Stimulated activated CD4-positive, alpha-beta T cell treated with anti-CD3 and anti-CD28 coated beads, TNF-alpha, amount 100 ng/mL, for 48 hours (primary cell): ENCODE data around the gene KRTAP1-4.
"Not testable (repeated sequence)": the region's sequence is repeated elsewhere in the genome, so short reads cannot be mapped to it uniquely, and the experiment has no call there.

ENCODE experiments used
- DNase-seq, 3 donors: peaks; one replicate each; pipeline ENCODE4 v3.0.0-alpha.2; 2020; ENCODE audit warnings: low read depth in 3 of 3

KRTAP1-4 gene, protein sequence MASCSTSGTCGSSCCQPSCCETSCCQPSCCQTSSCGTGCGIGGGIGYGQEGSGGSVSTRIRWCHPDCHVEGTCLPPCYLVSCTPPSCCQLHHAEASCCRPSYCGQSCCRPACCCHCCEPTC

DNA sequence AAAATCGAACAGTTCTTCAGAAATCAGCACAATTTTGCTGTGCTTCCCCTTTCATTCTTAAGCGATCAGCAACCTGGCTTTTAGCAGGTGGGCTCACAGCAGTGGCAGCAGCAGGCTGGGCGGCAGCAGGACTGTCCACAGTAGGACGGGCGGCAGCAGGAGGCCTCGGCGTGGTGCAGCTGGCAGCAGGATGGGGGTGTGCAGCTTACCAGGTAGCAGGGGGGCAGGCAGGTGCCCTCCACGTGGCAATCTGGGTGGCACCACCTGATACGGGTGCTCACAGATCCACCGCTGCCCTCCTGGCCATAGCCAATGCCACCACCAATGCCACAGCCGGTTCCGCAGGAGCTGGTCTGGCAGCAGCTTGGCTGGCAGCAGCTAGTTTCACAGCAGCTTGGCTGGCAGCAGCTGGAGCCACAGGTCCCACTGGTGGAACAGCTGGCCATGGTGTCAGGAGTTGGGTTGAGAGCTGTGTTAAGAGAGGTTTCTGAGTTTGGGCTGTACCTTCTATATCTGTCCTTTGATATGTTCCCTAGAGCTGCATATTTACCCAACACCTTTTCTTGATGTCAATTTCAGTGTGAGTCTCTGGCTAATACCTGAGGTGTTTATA, at the start of gene KRTAP1-4:
KRTAP1-4 (minus strand) TSS at position 563 of the 613 bp plus-strand sequence; CDS start at position 446, 117 bp downstream.
- no peak for DNase-seq

DNA sequence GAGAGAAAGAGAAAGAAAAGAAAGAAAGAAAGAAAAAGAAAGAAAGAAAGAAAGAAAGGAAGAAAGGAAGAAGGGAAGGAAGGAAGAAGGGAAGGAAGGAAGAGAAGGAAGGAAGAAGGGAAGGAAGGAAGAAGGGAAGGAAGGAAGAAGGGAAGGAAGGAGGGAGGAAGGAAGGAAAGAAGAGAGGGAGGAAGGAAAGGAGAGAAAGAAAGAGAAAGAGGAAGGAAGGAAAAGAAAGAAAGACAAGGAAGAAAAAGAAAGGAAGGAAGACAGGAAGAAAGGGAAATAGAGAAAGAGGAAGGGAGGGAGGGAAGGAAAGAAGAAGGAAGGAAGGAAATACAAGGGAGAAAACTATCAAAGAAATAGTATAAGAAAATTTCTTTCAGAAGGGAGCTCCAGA, 46.8 kb upstream of the KRTAP1-4 start:
- no peak for DNase-seq

DNA sequence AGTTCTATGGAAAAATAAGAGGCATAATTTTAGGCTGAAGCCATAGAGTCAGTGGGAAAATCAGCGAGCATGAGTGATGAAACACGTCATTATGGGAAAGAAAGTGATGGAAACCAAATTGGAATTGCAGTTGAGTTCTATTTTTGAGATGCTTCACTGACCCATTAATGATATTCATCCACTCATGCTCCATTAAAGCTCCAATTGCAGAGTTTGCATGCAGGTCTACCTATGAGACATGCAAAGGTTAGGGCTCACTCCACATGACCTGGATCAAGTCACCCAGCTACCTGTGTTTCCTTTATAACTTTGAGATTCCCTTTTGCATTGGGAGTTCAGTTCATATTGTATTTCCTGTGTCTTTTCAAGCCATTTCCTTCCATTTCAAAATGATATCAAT, 43.7 kb upstream of the KRTAP1-4 start:
- DNase-seq, result no peak

DNA sequence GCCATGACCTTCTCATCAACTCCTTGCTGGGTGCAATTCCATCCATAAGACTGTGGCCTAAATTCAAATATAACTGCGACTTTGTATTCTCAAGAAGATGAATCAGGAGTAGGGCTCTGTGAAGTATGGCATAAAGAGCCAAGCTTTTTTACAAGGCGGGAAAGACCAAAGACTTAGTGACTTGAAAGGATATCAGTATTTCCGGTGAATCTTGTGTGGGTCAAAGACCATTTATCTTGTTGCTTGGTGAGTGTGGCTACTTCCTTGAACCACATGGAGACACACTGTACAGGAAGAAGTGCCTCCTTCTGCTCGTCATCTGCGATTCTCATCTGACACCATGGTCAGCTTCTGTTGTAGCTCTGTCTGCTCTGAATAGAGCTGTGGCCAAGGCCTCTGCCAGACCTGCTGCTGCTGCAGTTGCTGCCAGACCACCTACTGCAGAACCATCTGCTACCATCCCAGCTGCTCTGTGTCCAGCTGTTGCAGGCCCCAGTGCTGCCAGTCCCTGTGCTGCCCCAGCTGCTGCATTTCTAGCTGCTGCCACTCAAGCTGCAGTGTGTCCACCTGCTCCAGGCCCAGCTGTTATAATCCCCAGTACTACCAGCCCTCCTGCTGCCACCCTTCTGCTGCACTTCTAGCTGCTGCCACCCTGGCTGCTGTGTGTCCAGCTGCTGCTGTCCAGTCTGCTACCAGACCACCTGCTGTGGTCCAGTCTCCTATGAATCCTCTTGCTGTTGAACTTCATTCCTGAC, 41.8 kb upstream of the KRTAP1-4 start:
- no peak for DNase-seq

DNA sequence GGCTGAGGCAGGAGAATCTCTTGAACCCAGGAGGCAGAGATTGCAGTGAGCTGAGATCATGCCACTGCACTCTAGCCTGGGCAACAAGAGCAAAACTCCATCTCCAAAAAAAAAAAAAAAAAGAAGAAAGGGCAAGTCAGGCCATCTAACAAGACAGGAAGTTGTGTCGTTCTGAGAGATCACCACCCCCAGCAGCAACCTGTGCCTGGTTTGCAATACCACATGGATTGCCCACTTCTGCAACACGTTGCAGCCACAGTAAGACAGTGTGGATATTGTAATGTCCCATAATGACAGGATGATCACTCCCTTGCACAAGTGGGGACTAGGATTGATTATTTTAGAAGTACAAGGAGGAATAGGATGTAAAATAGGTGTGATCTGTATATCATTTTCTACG, 39.0 kb upstream of the KRTAP1-4 start:
- no peak for DNase-seq

DNA sequence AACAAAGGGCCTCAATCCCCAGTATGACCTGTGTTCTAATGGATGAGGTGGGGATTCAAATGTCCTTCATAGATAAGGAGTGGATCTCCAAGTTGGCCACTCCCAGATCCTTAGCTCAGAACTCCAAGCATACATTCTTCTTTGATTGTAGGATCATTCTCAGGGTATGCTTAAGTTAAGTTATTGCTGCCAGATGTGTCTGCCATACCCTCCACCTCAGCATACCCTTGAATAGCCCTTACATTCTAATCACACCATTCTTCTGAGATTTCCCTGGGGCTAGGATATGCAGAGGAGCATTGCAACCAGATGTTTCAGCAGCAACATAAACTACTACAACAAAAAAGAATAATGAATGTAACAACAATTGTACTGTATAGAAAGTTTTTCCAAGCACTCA, 37.3 kb upstream of the KRTAP1-4 start:
- DNase-seq, result no peak

DNA sequence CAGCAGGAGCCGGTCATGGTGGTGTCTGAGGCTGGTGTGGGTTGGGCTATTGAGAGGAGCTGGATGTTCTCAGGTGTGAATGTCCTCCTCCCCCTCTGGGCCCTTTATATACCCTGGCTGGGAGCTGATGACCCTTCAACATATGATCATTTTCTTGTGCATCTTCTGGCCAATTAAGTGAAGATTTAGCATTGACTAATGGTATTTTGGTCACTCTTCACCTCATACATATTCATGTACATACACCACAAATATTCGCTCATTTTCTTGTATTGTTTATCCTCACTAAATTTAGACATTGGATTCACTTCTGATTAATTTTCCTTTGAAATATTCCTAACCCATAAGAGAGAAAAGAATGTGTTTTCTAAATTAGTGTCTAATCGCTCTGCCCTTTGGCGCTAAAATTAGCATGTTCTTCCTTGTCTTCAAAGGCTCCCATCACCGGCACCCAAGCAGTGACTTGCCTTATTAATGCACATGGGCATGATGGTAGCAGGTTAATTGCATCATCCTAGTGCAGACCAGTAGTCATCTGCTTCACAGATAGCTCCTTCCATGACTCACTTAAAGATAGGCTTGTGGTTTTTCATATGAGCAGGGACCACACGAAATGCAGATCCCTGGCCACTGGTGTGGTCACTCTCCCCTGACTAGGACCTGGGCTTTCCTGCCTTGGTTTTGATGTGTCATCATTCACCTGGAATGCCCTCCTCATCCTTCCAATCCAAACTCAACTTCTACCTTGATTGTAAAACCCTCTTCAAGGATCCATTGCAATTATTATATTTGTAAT, 36.0 kb upstream of the KRTAP1-4 start, which contains the start of gene KRTAP2-4:
KRTAP2-4 (minus strand) TSS at position 51 of the 796 bp plus-strand sequence; CDS start at position 17, 34 bp downstream.
- no peak for DNase-seq

DNA sequence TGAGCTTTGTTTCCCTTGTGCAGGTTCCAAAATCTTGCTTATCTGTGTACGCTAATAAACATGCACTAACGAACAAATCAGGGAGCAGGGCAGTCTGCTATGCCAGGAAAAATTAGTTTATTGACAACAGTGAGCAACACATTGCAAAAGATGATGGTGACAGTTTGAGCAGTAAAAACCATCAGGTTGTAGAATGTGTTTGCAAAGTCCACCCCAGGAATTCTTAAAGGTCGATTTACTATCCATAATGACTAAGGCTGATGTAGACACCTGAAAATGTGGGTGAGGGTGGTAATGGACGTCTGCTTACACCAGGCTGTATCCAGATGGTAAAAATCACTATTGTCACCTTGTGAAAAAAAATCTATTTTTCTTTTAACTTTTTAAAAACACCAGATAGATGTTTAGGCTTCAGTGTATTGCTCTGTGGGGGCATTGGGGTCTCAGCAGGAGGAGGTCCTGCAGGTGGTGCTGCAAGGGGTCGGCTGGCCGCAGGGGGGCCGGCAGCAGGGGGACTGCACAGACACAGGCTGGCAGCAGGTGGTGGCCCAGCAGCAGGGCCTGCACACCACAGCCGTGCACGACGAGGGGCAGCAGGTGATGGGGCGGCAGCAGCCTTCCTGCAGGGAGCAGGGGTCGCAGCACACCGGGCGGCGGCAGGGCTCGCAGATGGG, 35.2 kb upstream of the KRTAP1-4 start:
- DNase-seq, result not testable (repeated sequence)

DNA sequence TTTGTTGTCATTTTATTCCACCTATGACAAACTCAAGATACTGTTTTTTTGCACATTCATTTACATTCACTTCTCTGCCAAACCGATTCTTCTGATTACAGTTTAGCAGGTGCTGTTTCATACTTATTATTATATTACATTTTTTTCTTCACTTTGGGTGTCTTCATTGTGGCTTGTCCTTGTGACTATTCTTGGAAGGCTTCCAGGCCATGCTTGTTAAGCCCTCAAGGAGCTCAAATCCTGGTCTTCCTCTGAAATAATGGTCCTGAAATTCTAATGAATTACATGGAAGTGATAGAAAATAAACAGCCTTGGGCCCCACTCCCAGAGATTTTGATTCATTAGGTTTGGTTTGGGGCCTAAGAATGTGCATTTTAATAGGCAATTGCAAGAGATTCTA, 34.3 kb upstream of the KRTAP1-4 start:
- DNase-seq, result no peak

DNA sequence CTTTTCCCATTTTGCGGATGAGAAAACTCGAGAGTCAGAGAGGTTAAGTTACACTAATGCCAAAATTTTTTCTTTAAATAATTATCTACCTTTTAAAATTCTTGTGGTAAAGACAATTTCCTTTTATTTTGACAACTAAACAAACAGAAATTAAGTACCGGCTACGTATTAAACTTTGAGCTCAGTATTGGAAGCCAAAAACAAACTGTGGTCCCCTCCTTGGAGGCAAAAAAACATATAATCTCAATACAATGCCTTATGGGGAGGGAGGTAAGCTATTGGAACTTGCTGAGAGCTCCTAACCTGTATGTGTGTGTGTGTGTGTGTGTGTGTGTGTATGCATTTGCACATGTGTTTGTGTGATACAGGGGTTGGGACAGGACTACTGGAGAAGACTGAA, 33.5 kb upstream of the KRTAP1-4 start:
- DNase-seq, result no peak

DNA sequence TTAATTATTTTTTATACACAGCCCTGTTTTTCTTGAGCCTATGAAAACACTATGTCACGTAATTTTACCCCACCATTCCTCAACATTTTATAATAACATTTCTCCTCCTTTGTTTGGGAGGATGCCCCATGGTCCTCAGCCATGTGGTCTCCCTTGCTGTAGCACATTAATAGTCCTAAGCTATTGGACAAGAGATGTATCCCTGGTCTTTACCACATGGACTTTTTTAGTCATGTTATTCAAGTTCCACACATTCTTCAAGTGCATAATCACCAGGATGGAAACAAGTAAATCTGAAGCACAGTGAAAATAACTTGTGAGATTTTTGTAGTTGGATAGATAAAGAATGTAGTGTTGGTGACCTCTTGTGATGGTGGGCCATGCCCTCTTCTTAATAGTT, 32.0 kb upstream of the KRTAP1-4 start:
- DNase-seq, result no peak

DNA sequence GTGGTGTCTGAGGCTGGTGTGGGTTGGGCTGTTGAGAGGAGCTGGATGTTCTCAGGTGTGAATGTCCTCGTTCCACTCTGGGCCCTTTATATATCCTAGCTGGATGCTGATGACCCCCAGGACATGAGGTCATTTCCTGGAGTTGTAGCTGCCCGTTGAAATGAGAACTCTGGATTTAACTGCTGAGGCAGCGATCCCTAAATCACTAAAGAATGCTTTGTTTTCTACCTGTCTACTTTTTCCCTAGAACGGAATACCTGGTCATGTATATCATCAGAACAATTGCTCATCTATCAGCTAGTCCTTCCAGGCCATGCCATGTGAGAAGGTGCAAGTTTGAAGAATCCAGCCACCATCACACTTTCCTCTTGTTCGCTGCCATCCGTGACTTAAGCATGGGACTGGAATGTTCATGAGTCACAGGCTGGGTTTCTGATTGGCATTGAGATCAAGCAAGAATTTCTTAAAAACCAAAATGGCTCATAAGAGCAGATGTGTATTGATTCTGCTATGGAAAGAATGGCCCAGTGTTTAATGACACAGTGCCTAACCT, 30.1 kb upstream of the KRTAP1-4 start, which contains the start of gene KRTAP2-3:
KRTAP2-3 (minus strand) TSS at position 63 of the 553 bp plus-strand sequence. CDS start 64 bp downstream, outside the sequence.
- DNase-seq, result no peak

DNA sequence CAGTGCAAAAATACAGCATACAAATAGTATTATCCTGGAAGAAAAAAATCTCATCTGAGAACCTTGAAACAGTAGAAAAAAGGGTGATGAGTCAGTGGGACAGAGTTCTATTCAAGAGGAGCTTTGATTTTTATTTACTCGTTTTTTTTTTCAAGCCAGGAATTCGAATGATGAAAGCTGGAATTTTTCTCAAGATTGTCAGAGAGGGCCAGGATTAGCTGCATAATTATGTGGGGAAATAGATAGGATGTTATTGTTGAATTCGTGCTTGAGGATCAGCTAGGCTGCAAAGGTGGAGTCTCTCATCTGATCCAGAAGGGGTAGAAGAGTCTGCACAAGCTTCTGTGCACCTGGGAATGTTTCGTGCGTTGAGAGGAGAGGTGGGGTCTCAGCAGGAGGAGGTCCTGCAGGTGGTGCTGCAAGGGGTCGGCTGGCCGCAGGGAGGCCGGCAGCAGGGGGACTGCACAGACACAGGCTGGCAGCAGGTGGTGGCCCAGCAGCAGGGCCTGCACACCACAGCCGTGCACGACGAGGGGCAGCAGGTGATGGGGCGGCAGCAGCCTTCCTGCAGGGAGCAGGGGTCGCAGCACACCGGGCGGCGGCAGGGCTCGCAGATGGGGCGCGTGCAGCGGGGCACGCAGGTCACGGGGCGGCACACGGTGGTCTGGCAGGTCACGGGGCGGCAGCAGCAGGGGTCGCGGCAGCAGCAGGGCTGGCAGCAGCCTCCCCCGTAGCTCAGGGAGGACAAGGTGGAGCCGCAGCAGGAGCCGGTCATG, 29.5 kb upstream of the KRTAP1-4 start:
- not testable (repeated sequence) for DNase-seq

DNA sequence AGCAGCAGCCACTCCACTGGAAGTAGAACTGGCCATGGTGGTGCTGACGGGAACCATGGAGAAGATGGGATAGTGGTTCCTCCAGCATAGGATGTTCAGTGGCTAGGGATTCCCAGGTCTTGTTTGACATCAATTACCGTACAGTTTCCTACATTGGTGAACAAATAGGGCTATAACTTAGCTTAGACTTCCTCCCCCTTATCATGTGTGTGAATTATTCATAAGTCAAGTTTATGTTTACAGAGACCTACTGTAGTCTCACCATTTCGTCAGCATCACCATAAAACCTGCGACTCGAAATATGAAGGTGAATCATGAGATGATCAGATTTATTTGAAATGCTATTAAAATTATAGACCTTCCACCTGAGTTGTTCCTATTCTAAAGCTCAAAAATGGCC, 28.7 kb upstream of the KRTAP1-4 start:
- no peak for DNase-seq

DNA sequence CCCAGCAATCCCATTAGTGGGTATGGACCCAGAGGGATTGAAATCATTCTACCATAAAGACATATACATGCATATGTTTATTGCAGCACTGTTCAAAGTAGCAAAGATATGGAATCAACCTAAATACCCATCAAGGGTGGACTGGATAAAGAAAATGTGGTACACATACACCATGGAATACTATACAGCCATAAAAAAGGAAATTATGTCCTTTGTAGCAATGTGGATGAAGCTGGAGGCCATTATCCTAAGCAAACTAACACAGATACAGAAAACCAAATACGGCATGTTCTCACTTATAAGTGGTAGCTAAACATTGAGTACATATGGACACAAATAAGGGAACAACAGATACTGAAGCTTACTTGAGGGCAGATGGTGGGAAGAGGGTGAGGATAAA, 27.6 kb upstream of the KRTAP1-4 start:
- no peak for DNase-seq

DNA sequence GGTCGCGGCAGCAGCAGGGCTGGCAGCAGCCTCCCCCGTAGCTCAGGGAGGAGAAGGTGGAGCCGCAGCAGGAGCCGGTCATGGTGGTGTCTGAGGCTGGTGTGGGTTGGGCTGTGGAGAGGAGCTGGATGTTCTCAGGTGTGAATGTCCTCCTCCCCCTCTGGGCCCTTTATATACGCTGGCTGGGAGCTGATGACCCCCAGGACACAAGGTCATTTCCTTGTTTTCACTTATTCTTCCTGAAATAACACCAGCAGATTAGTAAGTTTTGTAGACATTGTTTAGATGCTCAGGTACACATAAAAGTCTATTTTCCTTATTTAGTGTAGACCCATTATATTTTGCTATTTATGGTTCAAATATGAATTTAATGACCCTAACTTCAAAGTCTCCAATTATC, 25.1 kb upstream of the KRTAP1-4 start, which contains the start of gene KRTAP2-2:
KRTAP2-2 (minus strand) TSS at position 101 of the 400 bp plus-strand sequence; CDS start at position 82, 19 bp downstream.
- DNase-seq, result not testable (repeated sequence)

DNA sequence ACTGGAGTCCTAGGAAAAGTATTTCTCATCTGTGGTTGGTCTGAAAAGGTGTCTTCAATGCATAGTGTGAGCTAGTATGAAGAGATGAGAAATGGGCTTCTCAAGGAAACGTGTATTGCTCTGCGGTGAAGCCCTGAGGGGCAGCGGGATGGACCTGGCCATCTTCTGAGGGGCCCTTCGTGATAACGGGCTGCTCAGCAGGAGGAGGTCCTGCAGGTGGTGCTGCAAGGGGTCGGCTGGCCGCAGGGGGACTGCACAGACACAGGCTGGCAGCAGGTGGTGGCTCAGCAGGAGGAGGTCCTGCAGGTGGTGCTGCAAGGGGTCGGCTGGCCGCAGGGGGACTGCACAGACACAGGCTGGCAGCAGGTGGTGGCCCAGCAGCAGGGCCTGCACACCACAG, 24.6 kb upstream of the KRTAP1-4 start:
- not testable (repeated sequence) for DNase-seq

DNA sequence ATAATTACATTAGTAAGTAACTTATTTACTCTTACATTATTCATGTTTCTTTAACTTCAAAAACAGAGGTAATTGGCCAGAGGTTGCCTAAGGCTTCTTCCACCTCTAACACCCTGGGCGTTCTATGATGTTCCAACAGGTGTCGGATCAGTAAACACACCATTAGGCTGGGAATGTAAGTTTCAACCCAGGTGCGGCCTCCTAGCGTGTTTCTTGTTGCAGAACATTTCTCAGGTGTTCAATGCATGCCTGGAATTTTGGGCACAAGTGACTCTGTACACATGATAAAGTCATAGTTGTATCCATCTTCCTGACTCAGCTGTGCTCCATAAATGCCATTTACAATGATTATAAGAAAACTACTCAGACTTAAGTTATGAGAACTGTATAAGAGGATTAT, 24.0 kb upstream of the KRTAP1-4 start:
- no peak for DNase-seq

DNA sequence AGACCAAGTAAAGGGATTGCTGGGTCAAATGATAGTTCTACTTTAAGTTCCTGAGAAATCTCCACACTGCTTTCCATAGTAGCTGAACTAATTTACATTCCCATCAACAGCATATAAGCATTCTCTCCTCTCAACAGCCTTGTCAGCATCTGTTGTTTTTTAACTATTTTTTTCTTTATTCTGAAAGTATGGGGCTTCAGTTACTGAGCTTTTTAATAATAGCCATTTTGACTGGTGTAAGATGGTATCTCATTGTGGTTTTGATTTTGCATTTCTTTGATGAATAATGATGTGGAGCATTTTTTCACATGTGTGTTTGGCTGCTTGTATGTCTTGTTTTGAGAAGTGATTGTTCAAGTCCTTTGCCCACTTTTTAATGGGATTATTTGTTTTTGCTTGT, 22.6 kb upstream of the KRTAP1-4 start:
- DNase-seq, result no peak

DNA sequence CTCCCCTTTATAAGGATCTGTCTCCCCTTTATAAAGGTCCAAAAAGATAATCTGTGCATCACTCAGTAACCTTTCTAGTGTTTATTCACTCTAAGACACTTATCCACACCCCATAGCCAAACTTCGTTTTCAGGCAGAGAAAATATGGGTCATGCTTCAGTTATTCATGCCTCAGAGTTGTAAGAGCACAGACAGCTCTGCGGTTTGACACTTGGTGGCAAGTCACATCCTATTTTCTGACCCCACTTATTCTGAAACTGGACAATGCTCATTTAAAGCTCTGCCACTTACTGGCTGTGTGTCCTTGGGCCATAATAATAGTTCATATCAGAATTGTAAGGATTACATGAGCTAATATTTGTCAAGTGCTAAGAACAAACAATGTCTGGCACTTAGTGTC, 19.1 kb upstream of the KRTAP1-4 start:
- DNase-seq, result no peak
